GM19455 (cell line): Measurements from ENCODE around the gene DNAJB6.

Experiments used
- ATAC-seq: cut with Tn5 transposase; IDR thresholded peaks from one replicate; pipeline ENCODE4 v1.9.1; 2021; ENCODE audit not compliant: unreplicated experiment

DNAJB6 gene

DNA sequence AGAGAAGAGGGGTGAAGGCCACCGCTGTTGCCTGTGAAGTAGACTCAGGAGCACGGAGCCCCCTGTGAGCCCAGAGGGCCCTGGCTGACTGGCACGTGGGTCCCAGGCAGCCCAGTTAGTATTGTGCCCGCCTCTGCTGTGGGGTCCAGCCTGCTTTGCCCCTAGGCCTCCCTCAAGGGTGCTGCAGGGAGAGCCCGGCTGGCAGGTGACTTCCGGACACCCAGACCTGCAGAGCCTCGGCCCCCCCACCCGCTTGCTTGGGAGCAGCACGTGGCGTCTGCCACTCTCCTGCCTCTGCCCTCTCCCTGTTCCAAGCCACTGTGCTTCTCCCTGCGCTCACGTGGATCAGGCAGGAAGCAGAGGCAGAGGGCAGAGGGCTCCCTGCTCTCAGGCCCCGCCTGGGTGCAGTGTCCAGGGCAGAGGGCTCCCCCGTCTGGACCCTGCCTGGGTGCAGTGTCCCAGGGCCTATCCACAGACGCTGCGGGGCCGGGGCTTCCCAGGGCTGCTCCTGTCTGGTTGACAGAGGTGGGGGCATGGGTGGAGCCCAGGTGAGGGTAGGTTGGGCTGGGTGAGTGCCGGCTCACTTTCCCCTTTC, 88.4 kb downstream of the DNAJB6 start:
- ATAC-seq, result no peak

DNA sequence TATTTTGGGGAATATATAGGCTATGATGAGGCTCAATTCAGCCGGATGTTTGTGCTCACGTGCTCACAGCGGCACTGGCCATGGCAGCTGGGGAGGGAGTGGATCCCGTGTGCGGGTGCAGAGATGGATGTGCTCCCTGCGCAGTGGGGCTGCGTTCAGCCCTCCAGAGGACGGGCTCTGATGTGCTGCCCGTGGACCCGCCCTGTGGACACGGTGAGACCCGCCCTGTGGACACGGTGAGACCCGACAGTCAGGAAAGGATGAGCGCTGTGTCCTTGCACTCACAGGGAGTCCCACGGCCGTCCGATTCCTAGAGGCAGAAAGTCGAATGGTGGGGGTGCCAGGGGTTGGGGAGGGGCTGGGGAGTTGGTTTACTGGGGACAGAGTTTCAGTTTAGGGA, 89.0 kb downstream of the DNAJB6 start:
- no peak for ATAC-seq

DNA sequence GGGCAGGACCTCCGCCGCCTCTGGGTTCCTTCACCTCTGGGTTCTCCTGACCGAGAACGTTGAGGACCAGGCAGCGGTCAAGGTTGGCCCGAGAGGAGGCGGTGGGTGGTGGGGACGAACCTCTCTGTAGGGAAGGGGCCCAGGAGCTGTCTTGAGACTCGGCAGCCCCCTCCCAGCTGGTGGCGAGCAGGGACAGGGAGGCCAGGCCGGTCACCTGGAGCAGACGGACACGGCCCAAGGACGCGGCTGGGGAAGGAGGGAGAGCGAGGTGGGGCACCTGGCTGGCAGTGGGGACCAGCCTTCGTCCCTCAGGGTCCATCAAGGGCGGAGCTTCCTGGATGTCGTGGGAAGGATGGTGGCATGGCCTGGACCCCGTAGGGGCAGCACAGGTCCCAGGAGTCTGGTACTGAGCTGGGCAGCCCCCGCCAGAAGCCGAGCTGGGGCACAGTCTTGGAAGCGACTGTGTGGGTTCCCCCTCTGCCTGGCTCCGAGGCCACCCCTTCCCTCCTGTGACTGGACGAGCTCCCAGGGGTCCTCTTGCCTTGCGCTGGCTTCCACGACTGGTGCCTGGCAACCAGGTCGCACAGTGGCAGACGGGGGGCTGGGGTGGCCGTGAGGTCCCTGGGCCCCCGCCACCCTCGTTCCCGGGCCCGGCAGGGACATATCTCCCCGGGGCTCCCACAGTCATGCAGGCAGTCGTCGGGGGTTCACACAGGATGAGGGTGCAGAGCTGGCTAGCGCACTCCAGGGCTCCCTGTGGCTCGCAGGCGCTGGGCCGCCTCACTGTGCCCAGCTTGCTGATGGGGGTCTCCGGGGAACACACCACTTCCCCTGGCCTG, 89.9 kb downstream of the DNAJB6 start:
- ATAC-seq, result no peak

DNA sequence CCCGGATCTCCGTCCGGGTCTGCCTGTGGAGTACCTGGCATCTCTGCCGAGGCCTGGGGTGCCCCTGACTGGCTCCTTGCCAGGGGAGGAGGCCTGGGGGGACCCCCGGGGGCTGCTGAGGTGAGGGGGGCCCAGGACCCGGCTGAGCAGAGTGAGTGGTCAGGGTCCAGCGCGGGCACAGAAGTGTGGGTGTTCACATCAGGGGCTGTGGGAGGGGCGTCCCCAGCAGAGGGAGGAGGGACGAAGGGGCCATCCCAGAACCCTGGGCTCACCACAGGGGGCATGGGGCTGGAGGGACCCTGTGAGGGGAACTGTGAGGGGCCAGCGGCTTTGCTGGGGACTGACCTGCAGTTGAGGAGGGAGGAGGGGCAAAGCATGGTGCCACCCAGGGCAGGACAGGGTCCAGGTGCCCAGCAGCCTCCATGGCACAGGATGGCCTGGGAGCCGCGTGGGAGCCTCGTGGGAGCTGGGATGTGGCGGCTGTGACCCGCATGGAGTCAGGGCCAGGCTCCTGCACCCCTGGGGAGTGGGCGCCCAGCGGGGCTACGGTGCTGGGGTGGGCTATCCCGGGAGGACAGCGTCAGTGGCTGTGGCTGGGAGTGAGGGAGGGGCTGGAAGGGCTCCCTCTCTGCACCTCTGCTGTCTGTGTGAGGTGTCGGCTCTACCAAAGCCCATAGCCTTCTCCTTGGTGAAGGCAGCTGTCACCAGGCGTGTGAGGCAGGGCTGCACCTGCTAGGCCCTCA, 91.2 kb downstream of the DNAJB6 start:
- ATAC-seq, result no peak

DNA sequence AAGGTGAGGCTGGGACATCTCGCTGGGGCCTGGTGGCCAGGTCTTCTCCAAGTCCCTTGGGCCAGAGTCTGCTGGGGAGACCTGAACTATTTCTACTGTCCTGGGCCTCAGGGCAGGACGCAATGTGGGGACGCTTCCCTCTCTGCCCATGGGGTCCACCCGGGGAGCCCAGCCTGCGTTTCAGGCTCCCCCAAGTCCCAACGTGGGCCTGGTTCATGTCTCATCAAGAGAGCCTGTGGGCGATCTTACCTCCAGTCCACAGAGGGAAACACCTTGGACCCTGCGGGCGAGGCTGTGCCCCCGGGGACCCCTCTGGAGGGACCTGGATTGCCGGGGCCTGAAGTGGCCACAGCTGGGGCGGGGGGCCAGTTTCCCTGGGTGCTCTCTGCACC, 91.7 kb downstream of the DNAJB6 start:
- no peak for ATAC-seq

DNA sequence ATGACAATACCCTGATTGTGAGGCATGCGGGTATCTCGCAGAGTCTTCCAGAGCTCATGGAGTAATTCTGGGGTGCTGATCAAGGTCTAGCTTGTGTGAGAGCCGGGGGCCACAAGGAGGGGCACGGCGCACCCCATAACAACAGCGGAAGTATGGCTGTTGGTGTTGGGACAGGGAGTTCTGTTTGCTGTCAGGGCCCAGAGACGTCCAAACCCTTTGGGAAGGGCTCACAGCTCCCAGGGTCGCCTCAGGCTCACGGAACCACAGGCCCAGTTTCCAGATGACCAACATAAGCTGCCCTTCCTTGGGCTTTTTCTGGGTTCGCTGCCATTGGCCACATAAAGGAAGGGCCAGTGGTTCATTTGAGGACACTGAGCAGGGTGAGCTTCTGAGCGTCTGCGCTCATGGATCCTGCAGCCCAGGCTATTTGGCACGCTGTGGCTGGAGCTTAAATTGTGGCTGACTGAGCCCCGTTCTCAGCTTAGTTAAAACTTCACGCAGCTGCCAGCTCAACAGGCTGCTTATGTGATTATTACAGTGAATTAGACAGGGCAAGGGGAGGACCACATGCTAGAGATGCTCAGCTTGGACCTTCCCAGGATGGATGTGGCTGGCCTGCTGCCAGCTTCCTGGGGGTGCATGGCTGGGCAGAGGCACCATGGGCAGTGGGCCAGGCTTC, 92.3 kb downstream of the DNAJB6 start:
- ATAC-seq, result no peak

DNA sequence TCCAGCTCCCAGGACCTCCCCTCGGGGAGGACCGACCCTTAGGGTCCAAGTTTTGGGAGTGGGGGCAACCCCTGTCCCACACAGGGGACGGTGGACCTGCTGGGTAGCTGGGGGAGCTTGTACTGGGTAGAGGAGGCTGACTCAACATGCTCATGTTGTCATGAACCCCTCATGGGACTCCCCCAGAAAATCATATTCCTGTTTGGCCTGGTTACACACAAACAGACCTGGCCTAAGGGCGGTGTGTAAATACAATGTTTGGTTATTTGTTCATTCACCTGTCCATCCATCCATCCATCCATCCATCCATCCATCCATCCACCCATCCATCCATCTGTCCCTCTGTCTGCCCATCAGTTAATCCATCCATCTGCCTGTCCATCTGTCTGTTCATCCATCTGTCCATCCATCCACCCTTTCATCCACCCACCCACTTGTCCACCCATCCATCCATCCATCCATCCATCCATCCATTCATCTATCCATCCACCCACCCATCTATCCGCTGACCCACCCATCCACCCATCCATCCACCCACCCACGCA, 92.9 kb downstream of the DNAJB6 start:
- no peak for ATAC-seq

DNA sequence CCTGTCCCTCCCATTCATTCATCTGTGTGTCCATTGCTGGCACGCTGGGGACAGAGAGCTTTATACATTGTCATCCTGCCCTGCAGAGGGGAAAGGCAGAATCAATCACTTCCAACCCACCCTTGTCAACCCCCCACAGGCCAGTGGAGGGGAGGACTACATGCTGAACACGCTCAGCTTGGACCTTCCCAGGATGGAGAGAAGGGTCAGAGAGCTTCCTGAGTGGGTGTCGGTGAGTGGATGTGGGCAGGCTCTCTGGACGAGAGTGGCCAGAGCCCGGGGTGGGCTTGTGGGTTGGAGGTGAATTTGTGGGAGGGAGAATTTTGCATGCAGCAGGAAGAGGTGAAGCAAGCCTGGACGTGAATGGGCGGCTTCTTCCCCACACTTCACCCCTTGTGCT, 93.9 kb downstream of the DNAJB6 start:
- ATAC-seq, result no peak

DNA sequence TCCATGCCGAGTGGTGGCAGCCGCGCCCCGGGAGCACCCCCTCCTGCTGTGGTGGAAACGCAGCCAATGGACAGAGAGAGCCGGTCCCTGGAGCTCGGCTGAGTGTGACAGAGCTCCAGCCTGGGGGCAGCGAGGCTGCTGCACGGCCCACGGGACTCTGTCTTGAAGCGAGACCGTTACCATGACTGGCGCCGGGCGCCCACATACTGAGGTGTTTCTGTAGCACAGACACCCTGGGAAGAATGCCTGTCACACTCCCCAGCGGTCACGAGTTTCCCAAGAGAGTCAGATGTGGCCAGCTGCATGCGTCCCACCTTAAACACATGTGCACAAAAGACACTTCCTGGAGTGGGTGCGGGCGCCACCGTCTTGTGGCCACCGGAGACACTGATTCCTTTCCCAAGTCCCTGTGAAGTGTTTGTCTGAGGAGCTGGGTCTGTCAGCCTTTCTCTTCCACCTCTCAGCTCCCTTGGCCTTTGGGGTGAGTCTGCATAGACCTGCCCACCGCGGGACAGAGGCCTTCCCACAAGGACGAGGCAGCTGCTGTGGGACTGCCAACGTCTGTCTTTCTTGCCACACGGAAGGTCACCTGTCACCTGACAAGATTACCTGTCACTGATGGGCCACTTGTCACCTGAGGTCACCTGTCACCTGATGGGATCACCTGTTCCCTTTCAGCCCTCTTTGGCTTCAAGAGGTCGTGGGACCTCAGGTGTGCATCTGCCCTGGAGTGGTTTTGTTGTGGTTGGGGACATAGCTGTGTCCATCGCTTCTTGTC, 94.6 kb downstream of the DNAJB6 start:
- ATAC-seq, result no peak

DNA sequence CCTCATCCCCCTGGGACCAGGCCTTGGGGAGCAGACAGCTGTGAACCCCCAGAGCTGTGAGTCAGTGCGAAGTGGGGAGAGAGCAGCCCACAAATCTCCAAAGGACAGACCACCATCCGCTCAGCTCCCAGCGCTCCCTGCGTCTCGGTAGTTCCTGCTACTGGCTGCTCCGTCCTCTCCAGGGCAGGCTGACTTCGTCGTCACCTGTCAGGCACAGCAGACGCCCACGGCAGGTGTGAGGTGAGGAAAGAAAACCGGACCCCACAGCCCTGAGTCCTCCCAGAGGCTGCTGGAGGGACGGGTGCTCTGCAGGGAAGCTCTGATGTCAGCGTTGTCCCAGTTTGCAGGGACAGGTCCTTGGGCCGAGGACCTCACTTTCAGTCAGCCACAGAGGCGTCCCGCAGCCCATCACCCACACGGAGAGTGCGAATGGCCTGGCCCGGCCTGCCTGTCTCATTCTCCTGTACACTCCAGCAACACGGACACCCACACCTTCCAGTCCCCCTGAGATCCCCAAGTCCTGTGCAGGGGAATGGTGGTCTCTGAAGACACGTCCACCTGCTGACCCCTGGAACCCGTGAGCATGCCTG, 95.2 kb downstream of the DNAJB6 start:
- ATAC-seq, result no peak

DNA sequence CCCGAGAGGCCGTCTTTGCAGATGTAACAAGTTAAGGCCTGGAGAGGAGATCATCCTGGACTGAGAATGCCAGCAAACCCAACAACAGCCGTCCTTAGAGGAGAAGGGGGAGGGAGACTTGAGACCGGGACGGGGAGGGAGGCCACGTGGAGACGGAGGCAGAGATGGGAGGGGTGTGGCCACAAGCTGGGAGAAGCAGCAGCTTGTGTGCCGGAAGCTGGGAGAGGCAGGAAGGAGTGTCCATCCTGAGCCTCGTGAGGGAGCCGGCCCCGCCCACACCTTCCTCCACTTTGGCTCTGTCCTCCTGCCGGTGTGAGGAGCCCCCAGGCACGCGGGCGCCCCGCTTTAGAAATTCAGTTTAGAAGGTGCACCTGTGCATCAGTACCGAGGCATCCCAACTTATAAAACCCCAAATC, 95.7 kb downstream of the DNAJB6 start:
- ATAC-seq, result no peak

DNA sequence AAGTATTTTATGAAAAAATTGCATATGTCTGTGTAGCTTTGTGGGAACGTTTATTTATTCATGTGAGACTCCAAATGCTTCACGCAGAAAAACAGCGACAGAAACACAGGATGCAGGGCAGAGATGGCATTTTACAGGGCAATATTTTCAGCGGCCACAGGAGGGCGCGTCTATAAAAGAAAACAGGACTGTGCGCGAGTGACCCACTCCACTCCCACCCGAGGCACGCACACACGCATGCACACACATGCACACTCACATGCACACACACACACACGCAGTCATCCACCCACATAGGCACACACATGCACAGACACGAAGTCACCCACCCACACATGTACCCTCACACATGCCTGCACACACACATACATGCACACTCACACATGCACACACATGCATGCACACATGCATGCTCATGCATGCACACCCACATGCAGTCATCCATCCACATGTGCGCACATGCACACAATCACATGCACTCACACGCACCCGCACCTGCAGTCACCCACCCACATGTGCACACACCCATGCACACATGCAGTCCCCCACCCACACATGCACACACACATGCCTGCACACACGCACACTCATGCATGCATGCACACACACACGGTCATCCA, 96.3 kb downstream of the DNAJB6 start:
- no peak for ATAC-seq

DNA sequence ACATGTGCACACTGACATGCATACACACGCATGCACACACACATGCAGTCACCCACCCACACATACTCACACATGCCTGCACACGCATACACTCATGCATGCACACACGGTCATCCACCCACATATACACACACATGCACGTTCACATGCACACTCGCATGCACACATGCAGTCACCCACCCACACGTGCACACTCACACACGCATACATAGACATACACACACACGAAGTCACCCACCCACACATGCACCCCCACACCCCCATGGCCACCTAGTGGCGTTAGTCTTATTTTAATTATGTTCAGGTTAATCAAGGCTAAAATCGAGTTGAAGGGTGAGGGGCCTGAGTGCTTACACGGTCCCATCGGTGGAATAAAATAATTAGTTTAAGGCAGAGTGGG, 96.8 kb downstream of the DNAJB6 start:
- ATAC-seq, result no peak

DNA sequence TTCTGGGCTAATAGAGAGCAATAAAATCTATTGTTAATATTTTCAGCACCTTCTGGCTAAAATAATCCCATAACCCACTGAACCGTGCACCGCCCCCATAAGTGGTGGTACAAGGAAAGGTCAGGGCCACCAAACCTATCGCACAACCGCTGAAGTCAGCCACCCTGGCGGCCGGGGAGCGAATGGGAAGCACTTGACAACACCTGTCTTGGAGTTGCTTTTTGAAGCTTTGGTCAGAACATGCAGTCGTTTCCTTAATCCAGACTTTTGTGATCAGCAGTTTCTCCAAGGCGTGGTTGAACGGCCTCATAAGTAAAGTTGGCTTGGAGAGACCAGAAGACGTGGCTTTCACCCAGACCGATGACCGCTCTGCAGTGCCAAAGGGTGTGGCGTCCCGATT, 97.4 kb downstream of the DNAJB6 start:
- no peak for ATAC-seq

DNA sequence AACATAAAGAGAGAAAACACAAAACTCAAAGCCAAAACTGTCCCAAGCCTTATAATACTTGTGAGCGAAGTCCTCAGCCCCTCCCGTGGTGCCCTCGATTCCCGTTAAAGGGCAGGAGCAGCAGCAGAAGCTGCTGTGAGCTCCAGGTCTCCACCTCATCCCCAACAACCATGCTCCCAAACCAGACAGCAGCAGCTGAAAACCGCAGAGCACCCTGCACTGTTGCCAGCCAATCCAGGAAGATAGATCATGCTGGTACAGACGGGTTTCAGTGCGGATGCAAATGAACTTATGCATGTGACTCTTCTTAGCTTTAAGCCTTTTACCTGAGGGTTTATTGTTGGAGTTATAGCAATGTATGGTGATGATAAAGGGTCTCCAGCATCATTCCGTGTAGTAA, 97.9 kb downstream of the DNAJB6 start:
- ATAC-seq, result no peak

DNA sequence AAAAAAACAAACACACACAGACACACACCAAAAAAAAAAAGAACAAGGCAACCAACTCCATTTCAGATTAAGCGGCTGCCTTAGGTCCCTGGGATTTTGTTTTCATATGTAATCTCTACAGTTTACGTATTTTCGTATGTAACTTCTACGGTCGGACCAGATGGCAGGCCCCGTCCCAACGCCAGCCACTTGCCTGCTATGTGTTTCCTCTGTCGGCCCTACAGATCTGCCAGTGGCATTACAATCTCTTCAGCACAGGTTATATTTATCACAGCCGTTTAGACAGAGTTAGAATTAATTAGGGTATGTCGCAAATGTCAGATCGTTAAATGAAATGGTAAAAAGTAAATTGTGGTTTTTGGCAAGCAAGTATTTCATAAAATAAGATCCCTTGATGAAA, 99.3 kb downstream of the DNAJB6 start:
- ATAC-seq, result no peak

DNA sequence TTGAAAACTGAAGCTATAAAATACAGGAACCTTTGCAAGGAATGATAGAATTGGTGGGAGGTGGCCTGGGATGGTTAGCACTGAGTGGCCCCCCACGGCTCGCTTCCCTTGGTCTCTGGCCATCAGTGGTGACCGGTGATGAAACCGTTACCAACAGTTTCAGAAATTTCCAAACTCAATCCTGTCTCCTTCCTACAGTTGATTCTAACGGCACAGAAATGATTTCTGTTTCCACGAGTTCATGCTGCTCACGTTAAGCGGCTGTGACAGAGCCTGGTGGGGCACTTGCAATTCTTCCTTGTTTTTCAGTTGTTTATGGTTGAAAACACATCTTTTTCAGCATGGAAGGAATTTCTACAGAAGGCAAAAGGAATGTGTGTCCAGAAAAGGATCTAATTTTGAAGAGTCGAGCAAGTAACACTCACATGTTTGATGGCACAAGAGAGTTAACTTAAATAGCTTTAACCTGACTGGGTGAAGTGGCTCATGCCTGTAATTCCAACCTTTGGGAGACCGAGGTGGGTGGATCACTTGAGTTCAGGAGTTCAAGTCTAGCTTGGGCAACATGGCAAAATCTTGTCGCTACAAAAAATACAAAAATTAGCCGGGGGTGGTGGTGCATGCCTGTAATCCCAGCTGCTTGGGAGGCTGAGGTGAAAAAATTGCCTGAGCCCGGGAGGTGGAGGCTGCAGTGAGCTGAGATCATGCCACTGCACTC, 100.1 kb downstream of the DNAJB6 start:
- ATAC-seq, result no peak

DNA sequence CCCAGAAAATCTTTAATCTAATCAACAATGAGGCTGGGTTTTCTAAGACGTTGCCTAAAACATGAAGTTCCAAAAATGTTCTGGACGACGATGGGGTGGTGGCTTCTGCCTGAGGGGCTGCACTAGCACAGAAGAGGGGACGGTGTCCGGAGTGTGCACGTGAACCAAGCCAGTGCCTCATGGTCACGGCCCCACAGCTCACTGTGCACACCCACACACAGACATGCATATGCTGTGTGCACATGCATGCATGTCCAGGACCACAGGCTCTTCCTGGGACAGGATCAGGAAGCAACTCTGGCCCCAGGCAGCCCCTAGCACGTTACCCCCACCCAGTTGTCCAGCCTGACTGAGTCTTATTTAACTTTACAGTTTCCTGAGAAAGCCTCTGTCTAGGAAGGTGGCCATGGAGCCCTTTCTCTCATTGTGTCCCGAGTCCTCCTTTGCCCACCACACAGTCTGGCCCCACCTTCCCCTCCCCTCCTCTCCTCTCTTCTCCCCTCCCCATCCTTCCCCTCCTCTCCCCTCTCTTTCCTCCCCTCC, 100.8 kb downstream of the DNAJB6 start:
- no peak for ATAC-seq
